ENCODE results near the gene RTKN. TPM values are rescaled to one million over a fixed set of nuclear protein-coding genes. Genes with fewer than 3 reads are reported as not detected.

Gene RTKN
- total RNA-seq, 2 donors from 2014 or later = 51.4 to 89.9 TPM

DNA sequence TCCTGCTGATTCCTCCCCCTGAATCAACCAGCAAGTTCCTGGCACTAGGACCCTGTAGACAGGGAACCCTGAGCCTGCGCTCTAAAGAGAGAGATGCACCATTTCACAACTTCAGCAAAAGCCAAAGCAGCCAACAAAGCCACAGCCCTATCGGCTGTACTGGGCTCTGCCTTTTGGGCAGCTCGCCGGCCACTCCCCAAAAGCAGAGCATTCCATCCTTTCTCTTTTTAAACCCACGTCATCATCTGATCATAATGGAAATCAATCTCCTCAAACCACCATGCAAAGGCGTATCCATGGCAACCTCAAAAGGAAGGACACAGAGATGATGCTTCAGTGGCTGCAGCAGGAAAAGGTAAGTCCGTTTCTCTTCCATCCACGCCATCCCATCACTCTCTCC lies 56.3 kb downstream of the RTKN start:
- intact Hi-C loops (cut with DNase I) = no loop called here
- Histone ChIP-seq H3K27ac (no peak overlapping the region), H3K4me1 (peaks cover 10% of the 10 kb centered on the region), H3K9me3 (no peaks in the 10 kb centered on the region), H3K9ac (ENCODE audit: low read depth in 2 of 2, low read length in 2 of 2) (no peak overlapping the region), H3K27me3 (no peaks in the 10 kb centered on the region), H3K36me3 (no peaks in the 10 kb centered on the region), H3K4me3 (no peak overlapping the region)
- TF ChIP-seq, protein P1, sequence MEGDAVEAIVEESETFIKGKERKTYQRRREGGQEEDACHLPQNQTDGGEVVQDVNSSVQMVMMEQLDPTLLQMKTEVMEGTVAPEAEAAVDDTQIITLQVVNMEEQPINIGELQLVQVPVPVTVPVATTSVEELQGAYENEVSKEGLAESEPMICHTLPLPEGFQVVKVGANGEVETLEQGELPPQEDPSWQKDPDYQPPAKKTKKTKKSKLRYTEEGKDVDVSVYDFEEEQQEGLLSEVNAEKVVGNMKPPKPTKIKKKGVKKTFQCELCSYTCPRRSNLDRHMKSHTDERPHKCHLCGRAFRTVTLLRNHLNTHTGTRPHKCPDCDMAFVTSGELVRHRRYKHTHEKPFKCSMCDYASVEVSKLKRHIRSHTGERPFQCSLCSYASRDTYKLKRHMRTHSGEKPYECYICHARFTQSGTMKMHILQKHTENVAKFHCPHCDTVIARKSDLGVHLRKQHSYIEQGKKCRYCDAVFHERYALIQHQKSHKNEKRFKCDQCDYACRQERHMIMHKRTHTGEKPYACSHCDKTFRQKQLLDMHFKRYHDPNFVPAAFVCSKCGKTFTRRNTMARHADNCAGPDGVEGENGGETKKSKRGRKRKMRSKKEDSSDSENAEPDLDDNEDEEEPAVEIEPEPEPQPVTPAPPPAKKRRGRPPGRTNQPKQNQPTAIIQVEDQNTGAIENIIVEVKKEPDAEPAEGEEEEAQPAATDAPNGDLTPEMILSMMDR (IDR thresholded peaks at IDR 0.05) = no peak
- no peak for DNase-seq

DNA sequence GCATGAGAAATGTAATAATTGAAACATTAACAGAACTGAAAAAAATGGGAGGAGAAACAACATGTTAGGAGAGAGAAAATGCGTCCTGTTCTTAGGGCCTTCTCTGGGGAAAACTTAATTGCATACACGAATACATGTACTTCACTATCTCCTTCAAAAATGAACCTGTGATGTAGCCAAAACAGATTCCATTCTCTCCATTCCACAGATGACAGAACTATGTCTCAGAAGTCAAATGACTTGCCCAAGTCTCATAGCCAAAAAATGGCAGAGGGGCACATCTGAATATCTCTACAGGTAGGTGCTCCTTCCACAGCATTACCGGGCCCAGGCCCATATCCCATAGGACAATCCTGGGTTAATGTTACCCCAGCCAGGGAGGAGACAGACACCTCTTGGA lies 57.7 kb downstream of the RTKN start:
- intact Hi-C loops (cut with DNase I) = no loop called here
- H3K27me3 ChIP-seq = no peaks in the 10 kb centered on the region
- H3K9ac ChIP-seq (ENCODE audit: low read depth in 2 of 2, low read length in 2 of 2) = no peak overlapping the region
- no peak overlapping the region for H3K27ac ChIP-seq
- H3K9me3 ChIP-seq = no peaks in the 10 kb centered on the region
- peaks cover 3% of the 10 kb centered on the region for H3K4me1 ChIP-seq
- DNase-seq = no peak
- TF ChIP-seq, protein P1 (IDR thresholded peaks at IDR 0.05) = no peak
- H3K4me3 ChIP-seq = no peak overlapping the region
- no peaks in the 10 kb centered on the region for H3K36me3 ChIP-seq

DNA sequence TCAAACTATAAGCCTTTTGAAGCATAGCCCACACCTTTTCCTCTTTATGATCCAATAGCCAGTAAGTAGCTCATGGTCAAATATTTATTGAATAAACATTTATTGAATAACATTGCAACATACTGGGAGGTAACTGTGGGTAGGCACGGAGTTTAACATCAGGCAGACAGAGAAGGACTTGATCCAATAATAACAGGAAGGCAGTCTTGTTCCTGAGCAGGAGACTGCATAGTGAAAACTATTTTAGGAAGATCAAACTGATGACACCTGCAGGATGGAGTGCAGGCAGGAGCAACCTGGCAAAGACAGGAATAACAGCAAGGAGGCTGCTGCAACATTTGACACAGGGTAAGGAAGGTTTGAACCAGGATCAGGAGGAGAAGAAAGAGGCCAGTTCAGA lies 58.5 kb downstream of the RTKN start:
- Histone ChIP-seq H3K4me3 (no peak overlapping the region), H3K4me1 (no peaks in the 10 kb centered on the region), H3K9me3 (no peaks in the 10 kb centered on the region), H3K9ac (ENCODE audit: low read depth in 2 of 2, low read length in 2 of 2) (no peak overlapping the region), H3K36me3 (no peaks in the 10 kb centered on the region), H3K27me3 (no peaks in the 10 kb centered on the region), H3K27ac (no peak overlapping the region)
- DNase-seq = no peak
- TF ChIP-seq, protein P1 (IDR thresholded peaks at IDR 0.05) = no peak
- intact Hi-C loops (cut with DNase I) = no loop called here

DNA sequence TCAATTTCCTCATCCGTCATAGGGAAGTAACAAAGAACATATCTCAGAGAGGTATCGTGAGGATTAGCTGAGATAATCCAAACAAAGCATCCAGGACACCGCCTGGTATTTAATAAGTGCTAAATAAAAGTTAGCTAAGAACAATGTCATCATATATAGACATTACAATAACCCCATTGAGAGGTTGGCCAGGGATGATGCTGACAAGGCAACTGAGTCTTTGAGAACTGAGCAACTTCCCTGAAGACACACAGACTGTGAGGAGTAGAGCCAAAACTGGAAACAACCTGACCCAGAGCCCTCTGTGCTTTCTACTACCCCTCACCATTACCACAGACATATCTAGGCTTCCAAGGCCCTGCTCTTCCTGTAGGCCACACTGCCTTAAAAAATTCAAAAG lies 60.0 kb downstream of the RTKN start:
- no peaks in the 10 kb centered on the region for H3K9me3 ChIP-seq
- DNase-seq = no peak
- H3K9ac ChIP-seq (ENCODE audit: low read depth in 2 of 2, low read length in 2 of 2) = no peak overlapping the region
- H3K4me3 ChIP-seq = no peak overlapping the region
- TF ChIP-seq, protein P1 (IDR thresholded peaks at IDR 0.05) = no peak
- H3K27ac ChIP-seq = no peak overlapping the region
- H3K27me3 ChIP-seq = no peaks in the 10 kb centered on the region
- H3K36me3 ChIP-seq = no peaks in the 10 kb centered on the region
- intact Hi-C loops (cut with DNase I) = no loop called here
- no peaks in the 10 kb centered on the region for H3K4me1 ChIP-seq

DNA sequence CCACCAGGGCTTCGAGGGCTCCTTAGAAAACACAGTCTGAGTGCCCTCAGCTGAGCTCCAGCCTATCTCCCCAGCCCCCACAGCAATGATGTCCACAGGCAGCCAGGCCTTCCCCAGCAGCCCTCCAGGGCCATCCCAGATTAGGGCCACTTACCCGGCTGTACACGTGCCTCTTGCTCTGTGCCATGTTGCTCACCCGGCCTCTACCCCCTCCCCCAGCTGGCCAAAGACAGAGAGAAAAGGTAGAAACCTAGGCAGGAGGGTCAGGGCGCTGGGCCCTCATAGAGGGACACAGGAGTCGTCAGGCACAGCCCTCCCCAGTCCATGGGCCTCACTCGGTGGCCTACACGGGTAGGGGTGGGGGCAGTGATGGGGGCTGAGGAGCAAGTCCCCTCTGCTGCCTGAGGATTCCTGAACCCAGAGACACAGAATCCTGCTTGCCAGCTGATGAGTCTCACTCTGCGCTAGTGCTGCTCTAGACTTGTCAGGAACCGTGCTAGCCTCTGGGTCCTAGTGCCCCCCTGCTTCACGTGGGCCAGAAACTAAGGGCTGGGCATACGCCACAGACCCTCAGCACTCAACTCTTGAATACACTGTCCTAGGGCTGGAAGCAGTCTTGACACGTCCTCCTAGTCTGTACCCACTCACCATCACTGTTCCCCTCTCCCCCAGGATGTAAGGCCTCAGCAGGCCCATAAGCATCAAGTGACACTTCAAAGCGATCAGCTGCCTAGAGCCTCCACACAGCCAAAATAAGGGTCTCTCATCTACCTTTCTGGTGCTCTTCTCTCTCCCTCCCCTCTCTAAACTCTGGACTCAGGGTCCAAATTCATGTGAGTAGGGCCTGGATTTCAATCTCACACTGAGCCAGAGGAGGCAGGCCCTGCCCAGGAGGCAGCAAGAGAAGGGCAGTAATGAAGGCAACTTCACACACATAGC lies 61.6 kb downstream of the RTKN start, which contains the start of gene DCTN1:
Gene DCTN1 (minus strand): TSS at position 461 of the 939 bp plus-strand sequence. CDS start 274 bp downstream, at position 187.
- peak; percentile 57 for DNase-seq
- Histone ChIP-seq H3K27ac (no peak within 1 kb of the TSS), H3K4me1 (no peaks in the 10 kb centered on the region), H3K4me3 (peak within 1 kb of the TSS; percentile 17), H3K9ac (ENCODE audit: low read depth in 2 of 2, low read length in 2 of 2) (peak within 1 kb of the TSS in 1 of 2 donors; percentile 68), H3K9me3 (no peaks in the 10 kb centered on the region), H3K27me3 (no peaks in the 10 kb centered on the region), H3K36me3 (no peaks in the 10 kb centered on the region)
- intact Hi-C loops (cut with DNase I) = no loop called here
- TF ChIP-seq, protein P1 (IDR thresholded peaks at IDR 0.05) = no peak

Measured in colonic mucosa (tissue), 4 donors.